Esophagus muscularis mucosa (tissue), 4 donors: ENCODE results near the gene LINC01488. TPM values are rescaled to one million over a fixed set of nuclear protein-coding genes. Genes with fewer than 3 reads are reported as not detected.

Experiments
- DNase-seq: peaks from one replicate; pipeline ENCODE4 v3.0.0-alpha.2; 2017; ENCODE audit errors: extremely low spot score
- H3K27ac ChIP-seq, 4 donors: fragments of 200-600 bp; sonication (generic); replicated peaks in 1 of 4; 1 replicate in 3 of 4; 2 replicates in 1 of 4; pipeline ENCODE4 v1.5.1; 2016 to 2019; ENCODE audit warnings: mild to moderate bottlenecking in 1 of 4
- H3K27me3 ChIP-seq, 4 donors: fragments of 200-600 bp; sonication (generic); one replicate each; pipeline versions ENCODE4 v1.5.1 to v1.6.0; 2016 to 2019
- H3K36me3 ChIP-seq, 4 donors: fragments of 200-600 bp; sonication (generic); one replicate each; pipeline ENCODE4 v1.5.1; 2016 to 2019
- H3K4me1 ChIP-seq, 4 donors: fragments of 200-600 bp; sonication (generic); one replicate each; pipeline ENCODE4 v1.5.1; 2016 to 2019
- H3K4me3 ChIP-seq, 4 donors: fragments of 200-600 bp; sonication (generic); 1 replicate in 2 of 4; 2 replicates in 2 of 4; pipeline ENCODE4 v1.5.1; 2016 to 2019; ENCODE audit warnings: mild to moderate bottlenecking in 4 of 4, moderate library complexity in 1 of 4
- H3K9me3 ChIP-seq, 4 donors: fragments of 200-600 bp; sonication (generic); 1 replicate in 3 of 4; 2 replicates in 1 of 4; pipeline ENCODE4 v1.5.1; 2016 to 2019
- EP300 ChIP-seq: sonication (generic); formaldehyde crosslinking; IDR thresholded peaks from one replicate; pipeline ENCODE4 v1.6.1; 2017; ENCODE audit warnings: antibody characterized with exemption
- POLR2A ChIP-seq: fragments of 450-650 bp; IDR thresholded peaks from one replicate; pipeline ENCODE4 v1.6.1; 2017; ENCODE audit warnings: antibody characterized with exemption, moderate library complexity, mild to moderate bottlenecking, low read depth
- POLR2AphosphoS5 ChIP-seq, 2 donors: sonication (generic); formaldehyde crosslinking; IDR thresholded peaks; one replicate each; pipeline ENCODE4 v1.6.1; 2017; ENCODE audit warnings: antibody characterized with exemption in 2 of 2
- WGBS: methylation state at CpG from one replicate; pipeline ENCODE4 v1.1.5; 2018; 5-methylcytosine and 5-hydroxymethylcytosine counted together
- intact Hi-C: fragments of 100-400 bp; cut with DNase I; formaldehyde crosslinking; loops from one replicate; pipeline ENCODE4 v1.15.1; 2023
- total RNA-seq, 4 donors: library from RNA; depleted of rRNA; stranded (reverse); fragments of >200 nt; gene quantifications; one replicate each; pipeline versions ENCODE4 v1.1.0 to v1.2.1, GENCODE V29; 2016
- TF ChIP-seq, protein P1 (sequence below), 3 experiments: fragments of 200-600 bp in 2 of 3; fragments of 450-650 bp in 1 of 3; sonication (generic) in 2 of 3; IDR thresholded peaks; one replicate each; pipeline ENCODE4 v1.5.1; 2017 to 2019; ENCODE audit warnings: antibody characterized with exemption in 3 of 3, mild to moderate bottlenecking in 2 of 3, moderate library complexity in 1 of 3

LINC01488 gene
- total RNA-seq, 4 donors from 2014 or later: not detected

DNA sequence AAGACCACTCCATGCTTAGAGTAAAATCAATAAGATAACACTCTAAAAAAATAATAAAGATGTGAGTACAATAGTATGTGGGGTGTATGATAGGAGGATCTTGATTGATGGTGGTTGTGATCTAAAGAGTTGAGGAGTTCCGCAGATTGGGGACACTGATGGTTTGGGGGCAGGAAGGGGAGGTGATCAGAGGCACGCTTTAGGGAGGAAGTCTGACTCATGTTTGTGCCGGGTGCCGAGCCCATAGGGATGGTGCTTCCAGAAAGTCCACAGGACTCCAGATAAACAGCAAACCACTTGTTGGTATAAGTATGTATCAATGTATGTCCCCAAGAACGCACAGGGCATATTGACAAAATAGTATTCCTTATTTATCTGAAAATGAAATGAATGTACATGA is 27.5 kb downstream of the LINC01488 start:
- peaks cover 0 to 5% (median 0%) of the 10 kb centered on the region in 4 donors for H3K9me3 ChIP-seq
- H3K27me3 ChIP-seq: no peaks in the 10 kb centered on the region
- TF ChIP-seq, protein P1, sequence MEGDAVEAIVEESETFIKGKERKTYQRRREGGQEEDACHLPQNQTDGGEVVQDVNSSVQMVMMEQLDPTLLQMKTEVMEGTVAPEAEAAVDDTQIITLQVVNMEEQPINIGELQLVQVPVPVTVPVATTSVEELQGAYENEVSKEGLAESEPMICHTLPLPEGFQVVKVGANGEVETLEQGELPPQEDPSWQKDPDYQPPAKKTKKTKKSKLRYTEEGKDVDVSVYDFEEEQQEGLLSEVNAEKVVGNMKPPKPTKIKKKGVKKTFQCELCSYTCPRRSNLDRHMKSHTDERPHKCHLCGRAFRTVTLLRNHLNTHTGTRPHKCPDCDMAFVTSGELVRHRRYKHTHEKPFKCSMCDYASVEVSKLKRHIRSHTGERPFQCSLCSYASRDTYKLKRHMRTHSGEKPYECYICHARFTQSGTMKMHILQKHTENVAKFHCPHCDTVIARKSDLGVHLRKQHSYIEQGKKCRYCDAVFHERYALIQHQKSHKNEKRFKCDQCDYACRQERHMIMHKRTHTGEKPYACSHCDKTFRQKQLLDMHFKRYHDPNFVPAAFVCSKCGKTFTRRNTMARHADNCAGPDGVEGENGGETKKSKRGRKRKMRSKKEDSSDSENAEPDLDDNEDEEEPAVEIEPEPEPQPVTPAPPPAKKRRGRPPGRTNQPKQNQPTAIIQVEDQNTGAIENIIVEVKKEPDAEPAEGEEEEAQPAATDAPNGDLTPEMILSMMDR (IDR thresholded peaks at IDR 0.05): no peak
- no peak for TF ChIP-seq EP300
- TF ChIP-seq POLR2AphosphoS5 (IDR thresholded peaks at IDR 0.05): no peak
- no peak for TF ChIP-seq POLR2A
- peaks cover 0 to 11% (median 7%) of the 10 kb centered on the region in 4 donors for H3K4me1 ChIP-seq
- H3K4me3 ChIP-seq: no peak overlapping the region
- no peak for DNase-seq
- intact Hi-C loops: no loop called here
- 58% methylated on average over 5 of the region's 5 CpGs for WGBS
- H3K36me3 ChIP-seq: no peaks in the 10 kb centered on the region
- no peak overlapping the region for H3K27ac ChIP-seq

DNA sequence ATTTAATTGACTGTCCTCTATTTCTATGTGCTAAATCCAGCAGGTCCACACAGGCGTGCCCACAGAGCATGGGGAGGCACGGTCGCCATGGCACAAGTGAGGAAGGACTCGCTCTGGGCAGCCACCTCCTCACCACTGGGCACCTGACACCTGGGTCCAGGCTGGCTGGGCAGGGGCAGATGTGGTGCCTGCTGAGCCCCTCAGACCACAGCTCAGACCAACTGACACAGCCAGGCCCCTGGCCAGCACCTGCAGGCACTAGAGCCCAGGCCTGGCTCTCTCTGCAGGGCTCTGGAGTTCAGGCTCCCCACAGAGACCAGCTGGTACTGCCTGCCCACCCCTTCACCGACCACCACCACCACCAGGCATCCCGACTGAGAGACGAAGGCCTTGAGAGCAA is 27.9 kb downstream of the LINC01488 start:
- H3K9me3 ChIP-seq: peaks cover 0 to 5% (median 0%) of the 10 kb centered on the region in 4 donors
- TF ChIP-seq, protein P1 (IDR thresholded peaks at IDR 0.05): no peak
- TF ChIP-seq POLR2A: no peak
- no peak for TF ChIP-seq EP300
- TF ChIP-seq POLR2AphosphoS5 (IDR thresholded peaks at IDR 0.05): no peak
- no peak for DNase-seq
- H3K4me3 ChIP-seq: no peak overlapping the region
- H3K36me3 ChIP-seq: no peaks in the 10 kb centered on the region
- intact Hi-C loops: no loop called here
- H3K27ac ChIP-seq: no peak overlapping the region
- H3K27me3 ChIP-seq: no peaks in the 10 kb centered on the region
- peaks cover 0 to 11% (median 7%) of the 10 kb centered on the region in 4 donors for H3K4me1 ChIP-seq
- 90% methylated on average over 3 of the region's 7 CpGs for WGBS

DNA sequence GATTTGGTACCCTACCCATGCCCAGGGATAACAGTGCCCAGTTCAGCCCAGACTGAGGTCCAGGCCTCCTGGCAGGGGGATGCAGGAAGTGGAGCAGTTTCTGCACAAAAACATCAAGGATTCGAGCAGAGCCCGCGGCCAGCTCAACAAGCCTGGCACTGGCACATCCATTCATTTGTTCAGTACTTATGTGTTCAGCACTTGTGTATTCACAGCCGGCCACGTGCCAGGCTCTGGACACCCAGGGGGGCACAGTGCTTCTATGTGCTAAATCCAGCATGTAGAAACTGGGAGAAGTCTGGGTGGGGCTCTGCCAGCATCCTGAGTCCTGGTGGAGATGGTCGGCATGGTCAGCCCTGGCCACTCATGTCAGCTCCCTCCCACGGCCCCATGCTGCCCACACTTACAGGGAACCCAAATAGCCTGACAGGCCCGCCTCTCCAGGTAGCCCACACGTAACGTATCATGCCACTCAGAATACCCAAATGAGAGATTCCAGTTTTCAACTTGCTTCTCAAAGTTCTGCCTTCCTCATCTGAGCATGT is 28.5 kb downstream of the LINC01488 start:
- Histone ChIP-seq H3K36me3 (no peaks in the 10 kb centered on the region), H3K4me1 (peaks cover 0 to 11% (median 7%) of the 10 kb centered on the region in 4 donors), H3K9me3 (peaks cover 0 to 5% (median 0%) of the 10 kb centered on the region in 4 donors), H3K4me3 (no peak overlapping the region), H3K27ac (no peak overlapping the region), H3K27me3 (no peaks in the 10 kb centered on the region)
- no peak for DNase-seq
- WGBS: 87% methylated on average over 5 of the region's 10 CpGs
- intact Hi-C loops: no loop called here
- TF ChIP-seq POLR2AphosphoS5 (IDR thresholded peaks at IDR 0.05) (no peak), POLR2A (no peak), EP300 (no peak)
- TF ChIP-seq, protein P1 (IDR thresholded peaks at IDR 0.05): no peak

DNA sequence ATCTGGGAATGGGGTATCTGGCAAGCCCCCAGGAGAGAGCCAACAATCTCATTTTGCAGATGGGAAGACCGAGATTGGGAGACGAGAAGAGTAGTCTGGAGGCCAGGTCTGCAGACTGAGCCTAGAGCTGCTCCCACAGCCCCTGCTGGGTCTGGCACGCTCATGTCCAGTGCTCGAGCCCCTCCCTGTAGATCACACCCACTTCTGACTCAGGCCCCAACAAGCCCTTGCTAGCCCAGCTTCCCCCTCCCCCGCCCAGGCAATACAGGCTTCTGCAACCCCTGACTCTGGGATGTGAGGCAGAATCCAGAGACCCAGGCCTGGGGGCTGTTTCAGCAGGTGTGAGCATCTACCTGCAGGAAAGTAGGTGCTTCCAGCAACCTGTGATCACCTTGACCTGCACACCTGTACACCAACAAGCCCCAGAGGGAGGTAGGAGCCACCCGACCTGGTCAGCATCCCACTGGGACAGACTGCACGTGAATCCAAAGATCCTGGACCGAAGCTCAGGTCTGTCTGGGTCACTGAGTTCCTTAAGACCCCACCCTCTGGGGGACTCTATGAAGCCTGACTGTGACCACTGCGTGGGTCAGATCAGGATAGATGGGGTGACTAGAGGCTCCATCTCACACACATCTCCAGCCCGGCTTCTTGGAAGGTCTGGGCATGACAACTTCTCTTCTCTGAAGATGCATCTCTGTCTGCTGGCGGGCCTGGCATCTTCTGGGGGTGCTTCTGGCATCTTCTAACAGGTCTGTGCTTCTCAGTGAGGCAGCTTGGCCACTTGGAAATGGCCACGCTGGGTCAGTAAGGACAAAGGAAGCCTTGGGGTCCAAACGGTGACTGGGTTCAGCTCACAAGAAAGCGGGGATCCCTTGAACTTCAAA is 29.3 kb downstream of the LINC01488 start:
- H3K27ac ChIP-seq: no peak overlapping the region
- peaks cover 0 to 5% (median 0%) of the 10 kb centered on the region in 4 donors for H3K9me3 ChIP-seq
- H3K36me3 ChIP-seq: no peaks in the 10 kb centered on the region
- no peak for DNase-seq
- no peaks in the 10 kb centered on the region for H3K27me3 ChIP-seq
- peaks cover 0 to 11% (median 7%) of the 10 kb centered on the region in 4 donors for H3K4me1 ChIP-seq
- intact Hi-C loops: no loop called here
- 88% methylated on average over 13 of the region's 14 CpGs for WGBS
- no peak for TF ChIP-seq EP300
- TF ChIP-seq POLR2A: no peak
- H3K4me3 ChIP-seq: no peak overlapping the region

DNA sequence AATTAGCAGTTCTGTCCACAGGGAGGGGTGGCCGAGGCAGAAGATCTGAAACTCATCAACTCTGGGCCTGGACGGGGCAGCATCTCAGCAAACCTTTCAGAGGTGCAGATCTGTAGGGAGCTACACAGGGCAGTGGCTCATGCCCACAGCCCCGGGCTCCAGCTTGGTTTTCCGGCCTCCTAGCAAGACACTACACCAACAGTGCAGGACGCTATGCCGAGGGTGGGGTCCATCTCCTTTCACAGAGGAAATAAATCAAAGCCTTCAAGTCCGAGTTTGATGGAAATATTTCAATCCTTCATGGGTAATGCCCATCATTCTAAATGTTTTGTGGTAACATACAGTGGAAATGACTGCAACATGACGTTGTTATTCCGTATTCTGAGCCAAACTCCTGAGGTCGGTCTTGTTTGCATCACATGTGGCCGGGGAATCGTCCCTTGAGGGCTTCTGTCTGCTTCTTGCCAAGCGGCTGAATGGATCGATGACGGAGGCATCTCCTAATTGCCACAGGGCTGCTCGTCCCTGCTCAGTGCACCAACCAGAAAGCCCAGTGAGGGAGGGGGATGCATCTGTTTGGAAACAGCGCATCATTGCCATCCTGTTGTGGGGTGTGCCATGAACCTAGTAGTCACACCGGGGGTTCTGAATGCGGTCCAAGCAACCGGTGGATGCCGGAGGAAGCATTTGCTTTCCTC is 30.0 kb downstream of the LINC01488 start:
- TF ChIP-seq, protein P1 (IDR thresholded peaks at IDR 0.05): no peak
- TF ChIP-seq EP300: no peak
- TF ChIP-seq POLR2A: no peak
- TF ChIP-seq POLR2AphosphoS5 (IDR thresholded peaks at IDR 0.05): no peak
- H3K4me1 ChIP-seq: peaks cover 0 to 11% (median 7%) of the 10 kb centered on the region in 4 donors
- 78% methylated on average over 18 of the region's 21 CpGs for WGBS
- intact Hi-C loops: no loop called here
- peaks cover 0 to 8% (median 1%) of the 10 kb centered on the region in 4 donors for H3K9me3 ChIP-seq
- no peak overlapping the region for H3K4me3 ChIP-seq
- H3K27ac ChIP-seq: no peak overlapping the region
- H3K27me3 ChIP-seq: no peaks in the 10 kb centered on the region
- H3K36me3 ChIP-seq: no peaks in the 10 kb centered on the region
- DNase-seq: no peak
